ENCODE results near the gene ST6GAL1. TPM values are rescaled to one million over a fixed set of nuclear protein-coding genes. Genes with fewer than 3 reads are reported as not detected.
A peak's percentile ranks its signal among the peaks of the same experiment; 100 is the strongest.

ST6GAL1 gene
- total RNA-seq, 6 donors from 2014 or later, result 72.6 to 141 (median 93.3) TPM

GRCh38 chr3:186946756-186947375, 16.5 kb downstream of the ST6GAL1 start:
- ATAC-seq (ENCODE audit: low FRiP score in 2 of 2) (no peak), DNase-seq (no peak)
- Histone ChIP-seq H3K4me1 (peaks cover 11 to 43% (median 17%) of the 10 kb centered on the region in 4 donors), H3K36me3 (peaks cover 0 to 16% (median 1%) of the 10 kb centered on the region in 4 donors), H3K4me3 (no peak overlapping the region), H3K27me3 (no peaks in the 10 kb centered on the region), H3K27ac (peak overlapping the region in 1 of 4 donors; percentile 74), H3K9me3 (no peaks in the 10 kb centered on the region)
- 91 to 93% methylated on average over 9 of the region's 9 CpGs for WGBS, 2 donors
- TF ChIP-seq POLR2AphosphoS5 (IDR thresholded peaks at IDR 0.05) (no peak), CTCF (IDR thresholded peaks at IDR 0.05) (no peak), EP300 (IDR thresholded peaks at IDR 0.05) (no peak), POLR2A (IDR thresholded peaks at IDR 0.05) (no peak)

- no peaks in the 10 kb centered on the region for H3K27me3 ChIP-seq
- no peak overlapping the region for H3K4me3 ChIP-seq
- no peak for TF ChIP-seq POLR2AphosphoS5 (IDR thresholded peaks at IDR 0.05)
- no peak for TF ChIP-seq EP300 (IDR thresholded peaks at IDR 0.05)
- TF ChIP-seq POLR2A (IDR thresholded peaks at IDR 0.05), result no peak
- no peak for TF ChIP-seq CTCF (IDR thresholded peaks at IDR 0.05)
- ATAC-seq (ENCODE audit: low FRiP score in 2 of 2) (peak in 1 of 2 donors; percentile 47), DNase-seq (no peak)
- H3K36me3 ChIP-seq, result peaks cover 0 to 4% (median 0%) of the 10 kb centered on the region in 4 donors
- 78 to 81% methylated on average over 7 of the region's 7 CpGs for WGBS, 2 donors
- H3K27ac ChIP-seq, result peak overlapping the region in 2 of 4 donors; percentile 10 to 56
- H3K4me1 ChIP-seq, result peaks cover 5 to 46% (median 20%) of the 10 kb centered on the region in 4 donors
- no peaks in the 10 kb centered on the region for H3K9me3 ChIP-seq
Observed at GRCh38 chr3:186949281-186949982, 19.1 kb downstream of the ST6GAL1 start.

GRCh38 chr3:186950402-186951093, 20.2 kb downstream of the ST6GAL1 start:
- Histone ChIP-seq H3K27ac (peak overlapping the region in 1 of 4 donors; percentile 10), H3K36me3 (no peaks in the 10 kb centered on the region), H3K4me3 (no peak overlapping the region), H3K4me1 (peaks cover 0 to 44% (median 21%) of the 10 kb centered on the region in 4 donors), H3K9me3 (no peaks in the 10 kb centered on the region), H3K27me3 (no peaks in the 10 kb centered on the region)
- no peak for ATAC-seq (ENCODE audit: low FRiP score in 2 of 2)
- no peak for TF ChIP-seq CTCF (IDR thresholded peaks at IDR 0.05)
- no peak for TF ChIP-seq POLR2AphosphoS5 (IDR thresholded peaks at IDR 0.05)
- no peak for TF ChIP-seq EP300 (IDR thresholded peaks at IDR 0.05)
- no peak for TF ChIP-seq POLR2A (IDR thresholded peaks at IDR 0.05)
- WGBS, 2 donors, result 96 to 99% methylated on average over 3 of the region's 3 CpGs
- no peak for DNase-seq

GRCh38 chr3:186951640-186952552, 21.6 kb downstream of the ST6GAL1 start:
- Histone ChIP-seq H3K9me3 (no peaks in the 10 kb centered on the region), H3K4me3 (no peak overlapping the region), H3K27ac (peak overlapping the region in 2 of 4 donors; percentile 49 to 64), H3K36me3 (no peaks in the 10 kb centered on the region), H3K27me3 (no peaks in the 10 kb centered on the region), H3K4me1 (peaks cover 0 to 43% (median 28%) of the 10 kb centered on the region in 4 donors)
- TF ChIP-seq POLR2A (IDR thresholded peaks at IDR 0.05), result no peak
- no peak for TF ChIP-seq CTCF (IDR thresholded peaks at IDR 0.05)
- TF ChIP-seq EP300 (IDR thresholded peaks at IDR 0.05), result no peak
- no peak for TF ChIP-seq POLR2AphosphoS5 (IDR thresholded peaks at IDR 0.05)
- no peak for DNase-seq
- 92 to 93% methylated on average over 7 of the region's 7 CpGs for WGBS, 2 donors
- no peak for ATAC-seq (ENCODE audit: low FRiP score in 2 of 2)

Measured in upper lobe of left lung (tissue), 6 donors.